HG03378 (cell line): ENCODE measurements around the gene TAPBP.
"Not testable (repeated sequence)": the region's sequence is repeated elsewhere in the genome, so short reads cannot be mapped to it uniquely, and the experiment has no call there.

Experiments used
- ATAC-seq: cut with Tn5 transposase; IDR thresholded peaks from one replicate; pipeline ENCODE4 v1.9.1; 2021; ENCODE audit warnings: mild to moderate bottlenecking, moderate library complexity; ENCODE audit not compliant: unreplicated experiment

TAPBP gene

GRCh38 chr6:33297956-33298772 is 15.7 kb downstream of the TAPBP start:
- ATAC-seq = no peak

GRCh38 chr6:33297406-33297955 is 16.4 kb downstream of the TAPBP start:
- ATAC-seq = no peak

- ATAC-seq = no peak
Observed at GRCh38 chr6:33296797-33297405, 17.0 kb downstream of the TAPBP start.

- no peak for ATAC-seq
Observed at GRCh38 chr6:33295621-33296369, 18.1 kb downstream of the TAPBP start.

GRCh38 chr6:33294086-33294823 is 19.6 kb downstream of the TAPBP start:
- ATAC-seq = no peak

- ATAC-seq = no peak
Observed at GRCh38 chr6:33292996-33293682, 20.7 kb downstream of the TAPBP start.

GRCh38 chr6:33290459-33290858 is 23.4 kb downstream of the TAPBP start:
- ATAC-seq = no peak

GRCh38 chr6:33289784-33290315 is 24.0 kb downstream of the TAPBP start:
- ATAC-seq = no peak

- peak; percentile 74 for ATAC-seq
Observed at GRCh38 chr6:33288921-33289783, 24.7 kb downstream of the TAPBP start, which contains the start of the genes PFDN6 and WDR46. Gene PFDN6 (plus strand): TSS chr6:33289601. CDS start chr6:33289857, 256 bp downstream. Gene WDR46 (minus strand): TSS chr6:33289239. CDS start chr6:33289170, 69 bp downstream.

GRCh38 chr6:33288141-33288920 is 25.5 kb downstream of the TAPBP start:
- ATAC-seq = no peak

GRCh38 chr6:33286946-33287914 is 26.6 kb downstream of the TAPBP start:
- ATAC-seq = no peak

- ATAC-seq = not testable (repeated sequence)
Observed at GRCh38 chr6:33285214-33285613, 28.7 kb downstream of the TAPBP start.

- ATAC-seq = no peak
Observed at GRCh38 chr6:33280539-33280938, 33.3 kb downstream of the TAPBP start.

GRCh38 chr6:33279971-33280511 is 33.8 kb downstream of the TAPBP start:
- ATAC-seq = no peak

GRCh38 chr6:33279257-33279695 is 34.6 kb downstream of the TAPBP start:
- ATAC-seq = no peak

- ATAC-seq = no peak
Observed at GRCh38 chr6:33278810-33279209, 35.1 kb downstream of the TAPBP start.

- ATAC-seq = no peak
Observed at GRCh38 chr6:33278392-33278741, 35.5 kb downstream of the TAPBP start.
